ENCODE data around the gene ZNF860.

DNA sequence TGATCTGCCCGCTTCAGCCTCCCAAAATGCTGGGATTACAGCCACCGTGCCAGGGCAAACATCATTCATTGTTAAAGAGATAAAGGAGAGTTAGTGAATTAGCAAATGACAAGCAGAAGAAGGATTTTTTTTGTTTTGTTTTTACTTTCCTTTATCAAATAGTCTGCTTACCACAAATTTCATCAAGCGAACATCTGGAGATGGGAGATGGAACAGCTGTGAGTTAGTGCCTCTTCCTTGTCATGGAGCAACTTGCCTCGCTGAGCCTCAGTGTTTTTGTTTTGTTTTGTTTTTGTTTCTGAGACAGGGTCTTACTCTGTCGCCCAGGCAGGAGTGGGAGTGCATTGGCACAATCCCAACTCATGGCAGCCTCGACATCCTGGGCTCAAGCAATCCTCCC, 15.9 kb downstream of the ZNF860 start:
- TF ChIP-seq, protein P1, sequence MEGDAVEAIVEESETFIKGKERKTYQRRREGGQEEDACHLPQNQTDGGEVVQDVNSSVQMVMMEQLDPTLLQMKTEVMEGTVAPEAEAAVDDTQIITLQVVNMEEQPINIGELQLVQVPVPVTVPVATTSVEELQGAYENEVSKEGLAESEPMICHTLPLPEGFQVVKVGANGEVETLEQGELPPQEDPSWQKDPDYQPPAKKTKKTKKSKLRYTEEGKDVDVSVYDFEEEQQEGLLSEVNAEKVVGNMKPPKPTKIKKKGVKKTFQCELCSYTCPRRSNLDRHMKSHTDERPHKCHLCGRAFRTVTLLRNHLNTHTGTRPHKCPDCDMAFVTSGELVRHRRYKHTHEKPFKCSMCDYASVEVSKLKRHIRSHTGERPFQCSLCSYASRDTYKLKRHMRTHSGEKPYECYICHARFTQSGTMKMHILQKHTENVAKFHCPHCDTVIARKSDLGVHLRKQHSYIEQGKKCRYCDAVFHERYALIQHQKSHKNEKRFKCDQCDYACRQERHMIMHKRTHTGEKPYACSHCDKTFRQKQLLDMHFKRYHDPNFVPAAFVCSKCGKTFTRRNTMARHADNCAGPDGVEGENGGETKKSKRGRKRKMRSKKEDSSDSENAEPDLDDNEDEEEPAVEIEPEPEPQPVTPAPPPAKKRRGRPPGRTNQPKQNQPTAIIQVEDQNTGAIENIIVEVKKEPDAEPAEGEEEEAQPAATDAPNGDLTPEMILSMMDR (conservative IDR thresholded peaks at IDR 0.05; ENCODE audit: low read depth, low read length), result no peak
- TF ChIP-seq, protein P2, sequence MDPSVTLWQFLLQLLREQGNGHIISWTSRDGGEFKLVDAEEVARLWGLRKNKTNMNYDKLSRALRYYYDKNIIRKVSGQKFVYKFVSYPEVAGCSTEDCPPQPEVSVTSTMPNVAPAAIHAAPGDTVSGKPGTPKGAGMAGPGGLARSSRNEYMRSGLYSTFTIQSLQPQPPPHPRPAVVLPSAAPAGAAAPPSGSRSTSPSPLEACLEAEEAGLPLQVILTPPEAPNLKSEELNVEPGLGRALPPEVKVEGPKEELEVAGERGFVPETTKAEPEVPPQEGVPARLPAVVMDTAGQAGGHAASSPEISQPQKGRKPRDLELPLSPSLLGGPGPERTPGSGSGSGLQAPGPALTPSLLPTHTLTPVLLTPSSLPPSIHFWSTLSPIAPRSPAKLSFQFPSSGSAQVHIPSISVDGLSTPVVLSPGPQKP (IDR thresholded peaks at IDR 0.05; ENCODE audit: borderline replicate concordance, low read depth, low read length), result no peak
- TF ChIP-seq MAZ (IDR thresholded peaks at IDR 0.05; ENCODE audit: borderline replicate concordance, low read depth, low read length) (no peak), CHD1 (IDR thresholded peaks at IDR 0.05; ENCODE audit: low read depth, low read length) (no peak)

Data from IMR-90 (cell line).